ENCODE results near the gene PRKACA.

Gene PRKACA

DNA sequence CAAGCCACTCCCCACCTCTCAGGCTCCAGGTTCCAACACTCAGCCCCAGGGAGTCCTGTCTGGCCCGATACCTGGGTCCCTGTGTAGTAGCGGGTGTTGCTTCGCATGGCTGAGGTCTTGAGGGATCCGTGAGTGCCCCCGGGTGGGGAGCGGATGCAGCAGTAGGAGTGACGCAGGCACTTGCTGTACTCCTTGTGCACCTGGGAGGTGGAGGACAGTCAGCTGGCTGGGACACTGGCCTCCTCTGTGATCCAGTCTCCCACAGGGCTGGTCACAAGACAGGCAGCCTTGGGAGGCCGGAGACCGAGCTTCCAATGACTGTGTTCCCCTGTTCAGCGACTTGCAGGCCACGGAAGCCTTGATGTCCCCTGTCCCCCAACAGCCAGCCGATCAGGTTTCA is 35.2 kb upstream of the PRKACA start:
- ChIA-PET POLR2A (no interaction called here), CTCF (interaction anchor here (0.7 kb wide), 1 partner anchor 44 kb away, joined by 3 read pairs; no protein-coding TSS in a partner anchor)
- TF ChIP-seq, protein P1, sequence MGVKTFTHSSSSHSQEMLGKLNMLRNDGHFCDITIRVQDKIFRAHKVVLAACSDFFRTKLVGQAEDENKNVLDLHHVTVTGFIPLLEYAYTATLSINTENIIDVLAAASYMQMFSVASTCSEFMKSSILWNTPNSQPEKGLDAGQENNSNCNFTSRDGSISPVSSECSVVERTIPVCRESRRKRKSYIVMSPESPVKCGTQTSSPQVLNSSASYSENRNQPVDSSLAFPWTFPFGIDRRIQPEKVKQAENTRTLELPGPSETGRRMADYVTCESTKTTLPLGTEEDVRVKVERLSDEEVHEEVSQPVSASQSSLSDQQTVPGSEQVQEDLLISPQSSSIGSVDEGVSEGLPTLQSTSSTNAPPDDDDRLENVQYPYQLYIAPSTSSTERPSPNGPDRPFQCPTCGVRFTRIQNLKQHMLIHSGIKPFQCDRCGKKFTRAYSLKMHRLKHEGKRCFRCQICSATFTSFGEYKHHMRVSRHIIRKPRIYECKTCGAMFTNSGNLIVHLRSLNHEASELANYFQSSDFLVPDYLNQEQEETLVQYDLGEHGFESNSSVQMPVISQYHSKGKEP (tag by site-specific recombination; IDR thresholded peaks at IDR 0.05): no peak
- peak; percentile 97 for TF ChIP-seq GLIS1 (tag by site-specific recombination; IDR thresholded peaks at IDR 0.05)
- 0 out of 2 replicates have a peak, but pooled peaks have one; percentile 10 for TF ChIP-seq GLIS2 (tag by site-specific recombination; IDR thresholded peaks at IDR 0.05)
- Histone ChIP-seq H3K4me3 (ENCODE audit: low read depth, low read length) (no peak overlapping the region), H3K4me1 (ENCODE audit: control insufficient read depth, insufficient read depth, low read length) (no peaks in the 10 kb centered on the region), H3K36me3 (ENCODE audit: control insufficient read depth in 2 of 2, insufficient read depth in 1 of 2, low read length in 2 of 2) (peaks cover 0 to 50% of the 10 kb centered on the region in 2 experiments; a peak in 2 of 3 replicates), H3K27ac (ENCODE audit: extremely low read depth, low read depth, low read length) (no peak overlapping the region), H3K9me3 (ENCODE audit: control insufficient read depth, insufficient read depth, low read depth, low read length) (no peaks in the 10 kb centered on the region)

DNA sequence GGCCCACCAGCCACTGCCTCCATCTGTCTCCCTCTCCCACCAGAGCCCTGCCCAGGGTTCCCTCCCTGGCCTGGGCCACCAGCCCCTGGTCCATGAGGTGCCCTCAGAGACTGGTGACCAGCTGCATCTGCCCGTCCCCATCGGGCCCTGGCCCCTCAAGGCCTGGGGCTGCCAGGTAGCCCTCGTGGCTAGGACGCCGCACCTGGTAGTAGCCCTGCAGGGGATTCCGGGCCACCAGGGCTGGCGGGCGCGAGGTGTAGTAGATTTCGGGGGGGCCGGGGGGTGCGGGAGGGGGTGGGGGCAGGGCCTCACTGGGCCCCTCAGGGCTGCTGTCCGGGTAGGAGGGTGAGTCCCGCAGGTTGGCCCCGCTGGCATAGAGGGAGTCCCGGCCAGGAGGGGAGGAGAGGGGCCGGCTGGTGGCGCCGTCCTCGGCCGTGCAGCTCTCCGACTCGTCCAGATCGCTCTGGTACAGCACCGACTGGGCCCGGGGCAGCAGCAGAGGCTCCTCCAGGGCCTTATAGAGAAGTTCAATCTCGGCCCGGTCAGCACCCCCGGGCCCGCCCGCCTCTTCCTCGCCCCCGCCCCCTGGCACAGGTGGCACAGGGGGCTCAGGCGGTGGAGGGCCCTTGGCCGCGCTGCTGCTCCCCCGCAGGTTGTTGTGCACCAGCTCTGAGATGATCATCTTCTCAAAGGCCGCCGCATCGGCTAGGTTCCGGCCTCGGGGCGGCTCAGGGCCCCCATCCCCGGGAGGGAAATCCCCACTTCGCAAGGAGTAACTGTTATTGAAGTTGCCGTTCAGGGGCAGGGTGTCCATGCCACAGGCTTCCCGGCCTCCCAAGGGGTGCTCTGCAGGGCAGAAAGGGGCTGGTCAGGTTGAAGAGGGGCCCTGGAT is 33.5 kb upstream of the PRKACA start:
- CTCF ChIA-PET: no interaction called here
- POLR2A ChIA-PET: interaction anchor here (0.9 kb wide), 1 partner anchor 254 kb away, joined by 3 read pairs; no protein-coding TSS in a partner anchor

DNA sequence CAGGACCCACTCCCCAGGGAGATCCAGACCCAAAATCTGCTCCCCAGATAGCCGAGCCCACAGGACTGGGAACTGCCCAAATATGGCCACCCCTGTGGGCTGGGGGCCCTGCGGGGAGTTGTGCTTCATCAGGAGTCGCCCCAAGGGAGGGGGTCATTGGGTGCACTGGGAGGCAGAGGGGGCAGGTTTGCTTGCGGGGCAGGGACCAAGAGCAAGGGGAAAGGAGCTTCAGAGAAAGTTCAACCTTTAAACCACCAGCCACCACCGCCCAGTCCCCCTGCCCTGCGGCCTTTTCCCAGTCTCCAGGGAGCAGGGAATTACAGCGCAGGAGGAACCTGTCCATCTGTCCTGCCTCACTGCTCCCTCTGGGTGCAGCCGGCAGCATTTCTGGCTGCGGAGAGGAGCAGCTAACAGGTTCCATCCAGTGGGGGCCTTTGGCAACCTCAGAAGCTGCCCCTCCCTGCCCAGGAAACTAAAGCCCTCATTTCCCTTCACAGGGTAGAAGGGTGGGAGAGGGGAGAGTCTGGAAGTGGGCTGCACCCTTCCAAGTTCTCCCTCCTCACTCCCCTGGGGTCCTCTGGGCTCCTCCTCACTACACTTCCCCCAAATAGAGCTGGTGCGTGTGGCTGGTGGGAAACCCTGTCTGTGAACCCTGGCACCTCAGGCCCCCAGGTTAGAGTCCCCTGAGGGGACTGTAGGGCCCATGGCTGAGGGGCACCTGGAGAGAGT is 32.6 kb upstream of the PRKACA start:
- TF ChIP-seq ZNF555 (tag by site-specific recombination; conservative IDR thresholded peaks at IDR 0.05) (no peak), IKZF3 (tag by site-specific recombination; IDR thresholded peaks at IDR 0.05) (peak; percentile 16; the same call in 1 of the 2 replicates)
- H3K27ac ChIP-seq (ENCODE audit: extremely low read depth, low read depth, low read length): no peak overlapping the region
- no peak overlapping the region for H3K4me3 ChIP-seq (ENCODE audit: low read depth, low read length)
- H3K4me1 ChIP-seq (ENCODE audit: control insufficient read depth, insufficient read depth, low read length): no peaks in the 10 kb centered on the region
- CTCF ChIA-PET: interaction anchor here (3.4 kb wide), 1 partner anchor 198 kb away, joined by 17 read pairs; no protein-coding TSS in a partner anchor
- H3K36me3 ChIP-seq (ENCODE audit: control insufficient read depth in 2 of 2, insufficient read depth in 1 of 2, low read length in 2 of 2): peaks cover 0 to 28% of the 10 kb centered on the region in 2 experiments; a peak in 2 of 3 replicates
- H3K9me3 ChIP-seq (ENCODE audit: control insufficient read depth, insufficient read depth, low read depth, low read length): no peaks in the 10 kb centered on the region
- POLR2A ChIA-PET: interaction anchor here (0.6 to 0.9 kb wide), 2 partner anchors 11 to 255 kb away, joined by 3 to 4 read pairs; no protein-coding TSS in a partner anchor

More for the DNA sequence above, 33.5 kb upstream of the PRKACA start:
- no peak overlapping the region for H3K27ac ChIP-seq (ENCODE audit: extremely low read depth, low read depth, low read length)
- H3K4me1 ChIP-seq (ENCODE audit: control insufficient read depth, insufficient read depth, low read length): no peaks in the 10 kb centered on the region
- H3K9me3 ChIP-seq (ENCODE audit: control insufficient read depth, insufficient read depth, low read depth, low read length): no peaks in the 10 kb centered on the region
- peaks cover 0 to 35% of the 10 kb centered on the region in 2 experiments; a peak in 2 of 3 replicates for H3K36me3 ChIP-seq (ENCODE audit: control insufficient read depth in 2 of 2, insufficient read depth in 1 of 2, low read length in 2 of 2)
- TF ChIP-seq, protein P2, sequence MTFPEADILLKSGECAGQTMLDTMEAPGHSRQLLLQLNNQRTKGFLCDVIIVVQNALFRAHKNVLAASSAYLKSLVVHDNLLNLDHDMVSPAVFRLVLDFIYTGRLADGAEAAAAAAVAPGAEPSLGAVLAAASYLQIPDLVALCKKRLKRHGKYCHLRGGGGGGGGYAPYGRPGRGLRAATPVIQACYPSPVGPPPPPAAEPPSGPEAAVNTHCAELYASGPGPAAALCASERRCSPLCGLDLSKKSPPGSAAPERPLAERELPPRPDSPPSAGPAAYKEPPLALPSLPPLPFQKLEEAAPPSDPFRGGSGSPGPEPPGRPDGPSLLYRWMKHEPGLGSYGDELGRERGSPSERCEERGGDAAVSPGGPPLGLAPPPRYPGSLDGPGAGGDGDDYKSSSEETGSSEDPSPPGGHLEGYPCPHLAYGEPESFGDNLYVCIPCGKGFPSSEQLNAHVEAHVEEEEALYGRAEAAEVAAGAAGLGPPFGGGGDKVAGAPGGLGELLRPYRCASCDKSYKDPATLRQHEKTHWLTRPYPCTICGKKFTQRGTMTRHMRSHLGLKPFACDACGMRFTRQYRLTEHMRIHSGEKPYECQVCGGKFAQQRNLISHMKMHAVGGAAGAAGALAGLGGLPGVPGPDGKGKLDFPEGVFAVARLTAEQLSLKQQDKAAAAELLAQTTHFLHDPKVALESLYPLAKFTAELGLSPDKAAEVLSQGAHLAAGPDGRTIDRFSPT (tag by site-specific recombination; IDR thresholded peaks at IDR 0.05): 0 out of 2 replicates have a peak, but pooled peaks have one; percentile 17
- TF ChIP-seq ZNF19 (tag by site-specific recombination; IDR thresholded peaks at IDR 0.05; ENCODE audit: low read depth): no peak
- no peak for TF ChIP-seq GLIS2 (tag by site-specific recombination; IDR thresholded peaks at IDR 0.05)
- TF ChIP-seq ZNF184 (tag by site-specific recombination; IDR thresholded peaks at IDR 0.05): no peak
- no peak for TF ChIP-seq FEZF1 (tag by site-specific recombination; IDR thresholded peaks at IDR 0.05)
- TF ChIP-seq, protein P3, sequence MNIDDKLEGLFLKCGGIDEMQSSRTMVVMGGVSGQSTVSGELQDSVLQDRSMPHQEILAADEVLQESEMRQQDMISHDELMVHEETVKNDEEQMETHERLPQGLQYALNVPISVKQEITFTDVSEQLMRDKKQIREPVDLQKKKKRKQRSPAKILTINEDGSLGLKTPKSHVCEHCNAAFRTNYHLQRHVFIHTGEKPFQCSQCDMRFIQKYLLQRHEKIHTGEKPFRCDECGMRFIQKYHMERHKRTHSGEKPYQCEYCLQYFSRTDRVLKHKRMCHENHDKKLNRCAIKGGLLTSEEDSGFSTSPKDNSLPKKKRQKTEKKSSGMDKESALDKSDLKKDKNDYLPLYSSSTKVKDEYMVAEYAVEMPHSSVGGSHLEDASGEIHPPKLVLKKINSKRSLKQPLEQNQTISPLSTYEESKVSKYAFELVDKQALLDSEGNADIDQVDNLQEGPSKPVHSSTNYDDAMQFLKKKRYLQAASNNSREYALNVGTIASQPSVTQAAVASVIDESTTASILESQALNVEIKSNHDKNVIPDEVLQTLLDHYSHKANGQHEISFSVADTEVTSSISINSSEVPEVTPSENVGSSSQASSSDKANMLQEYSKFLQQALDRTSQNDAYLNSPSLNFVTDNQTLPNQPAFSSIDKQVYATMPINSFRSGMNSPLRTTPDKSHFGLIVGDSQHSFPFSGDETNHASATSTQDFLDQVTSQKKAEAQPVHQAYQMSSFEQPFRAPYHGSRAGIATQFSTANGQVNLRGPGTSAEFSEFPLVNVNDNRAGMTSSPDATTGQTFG (tag by site-specific recombination; IDR thresholded peaks at IDR 0.05; ENCODE audit: borderline replicate concordance): no peak
- no peak overlapping the region for H3K4me3 ChIP-seq (ENCODE audit: low read depth, low read length)

Data from HEK293 (cell line).